ENCODE results near the gene SUN5.

DNA sequence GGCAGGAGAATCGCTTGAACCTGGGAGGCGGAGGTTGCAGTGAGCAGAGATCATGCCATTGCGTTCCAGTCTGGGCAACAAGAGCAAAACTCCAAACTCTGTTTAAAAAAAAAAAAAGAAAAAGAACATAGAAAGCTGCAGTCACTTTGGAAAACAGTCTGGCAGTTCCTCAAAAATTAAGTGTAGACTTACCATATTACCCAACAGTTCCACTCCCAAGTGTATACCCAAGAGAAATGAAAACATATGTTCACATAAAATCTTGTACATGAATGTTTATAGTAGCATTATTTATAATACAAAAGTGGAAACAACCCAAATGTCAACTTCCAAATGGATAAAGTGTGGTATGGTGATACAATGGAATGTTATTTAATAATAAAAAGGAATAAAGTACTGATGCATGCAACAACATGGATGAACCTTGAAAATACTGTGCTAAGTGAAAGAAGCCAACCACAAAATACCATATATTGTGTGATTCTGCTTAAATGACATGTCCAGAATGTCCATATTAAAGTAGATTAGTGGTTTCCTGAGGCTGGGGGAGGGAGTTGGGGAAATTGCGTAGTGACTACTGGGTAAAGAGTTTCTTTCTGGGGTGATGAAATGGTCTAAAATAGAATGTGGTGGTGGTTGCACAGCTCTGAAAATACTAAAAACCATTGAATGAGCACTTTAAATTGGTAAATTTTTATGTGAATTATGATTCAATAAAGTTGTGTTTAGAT is 62.9 kb downstream of the SUN5 start:
- TF ChIP-seq, protein P1, sequence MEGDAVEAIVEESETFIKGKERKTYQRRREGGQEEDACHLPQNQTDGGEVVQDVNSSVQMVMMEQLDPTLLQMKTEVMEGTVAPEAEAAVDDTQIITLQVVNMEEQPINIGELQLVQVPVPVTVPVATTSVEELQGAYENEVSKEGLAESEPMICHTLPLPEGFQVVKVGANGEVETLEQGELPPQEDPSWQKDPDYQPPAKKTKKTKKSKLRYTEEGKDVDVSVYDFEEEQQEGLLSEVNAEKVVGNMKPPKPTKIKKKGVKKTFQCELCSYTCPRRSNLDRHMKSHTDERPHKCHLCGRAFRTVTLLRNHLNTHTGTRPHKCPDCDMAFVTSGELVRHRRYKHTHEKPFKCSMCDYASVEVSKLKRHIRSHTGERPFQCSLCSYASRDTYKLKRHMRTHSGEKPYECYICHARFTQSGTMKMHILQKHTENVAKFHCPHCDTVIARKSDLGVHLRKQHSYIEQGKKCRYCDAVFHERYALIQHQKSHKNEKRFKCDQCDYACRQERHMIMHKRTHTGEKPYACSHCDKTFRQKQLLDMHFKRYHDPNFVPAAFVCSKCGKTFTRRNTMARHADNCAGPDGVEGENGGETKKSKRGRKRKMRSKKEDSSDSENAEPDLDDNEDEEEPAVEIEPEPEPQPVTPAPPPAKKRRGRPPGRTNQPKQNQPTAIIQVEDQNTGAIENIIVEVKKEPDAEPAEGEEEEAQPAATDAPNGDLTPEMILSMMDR (IDR thresholded peaks at IDR 0.05; ENCODE audit: low read depth, low read length, missing input control) = no peak
- TF ChIP-seq EGR1 (IDR thresholded peaks at IDR 0.05; ENCODE audit: low read depth in 2 of 2) (no peak), REST (IDR thresholded peaks at IDR 0.05) (no peak), RAD21 (IDR thresholded peaks at IDR 0.05) (no peak), TAF1 (conservative IDR thresholded peaks at IDR 0.05) (no peak), ZBTB33 (IDR thresholded peaks at IDR 0.05) (no peak), FOXA1 (IDR thresholded peaks at IDR 0.05) (no peak), RXRA (IDR thresholded peaks at IDR 0.05) (no peak), JUND (IDR thresholded peaks at IDR 0.05) (no peak), SP1 (IDR thresholded peaks at IDR 0.05) (no peak)
- TF ChIP-seq, protein P2, sequence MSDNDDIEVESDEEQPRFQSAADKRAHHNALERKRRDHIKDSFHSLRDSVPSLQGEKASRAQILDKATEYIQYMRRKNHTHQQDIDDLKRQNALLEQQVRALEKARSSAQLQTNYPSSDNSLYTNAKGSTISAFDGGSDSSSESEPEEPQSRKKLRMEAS (IDR thresholded peaks at IDR 0.05) = no peak
